GM18867 (cell line): ENCODE results near the gene HS6ST3.

Source experiments
- ATAC-seq: cut with Tn5 transposase; IDR thresholded peaks from one replicate; pipeline ENCODE4 v1.9.1; 2021; ENCODE audit warnings: mild to moderate bottlenecking, moderate library complexity; ENCODE audit not compliant: unreplicated experiment

HS6ST3 gene

GRCh38 chr13:96525715-96526114 lies 435.8 kb downstream of the HS6ST3 start:
- no peak for ATAC-seq

GRCh38 chr13:96527497-96527896 lies 437.6 kb downstream of the HS6ST3 start:
- no peak for ATAC-seq

GRCh38 chr13:96532804-96533203 lies 442.9 kb downstream of the HS6ST3 start:
- no peak for ATAC-seq

- ATAC-seq = no peak
These were observed 443.5 kb downstream of the HS6ST3 start for GRCh38 chr13:96533408-96533807.

GRCh38 chr13:96539791-96540190 lies 449.9 kb downstream of the HS6ST3 start:
- ATAC-seq = no peak

- no peak for ATAC-seq
These were observed 450.8 kb downstream of the HS6ST3 start for GRCh38 chr13:96540670-96541069.

- ATAC-seq = no peak
These were observed 453.1 kb downstream of the HS6ST3 start for GRCh38 chr13:96542986-96543385.

- no peak for ATAC-seq
These were observed 455.1 kb downstream of the HS6ST3 start for GRCh38 chr13:96544957-96545356.

GRCh38 chr13:96546463-96546862 lies 456.6 kb downstream of the HS6ST3 start:
- ATAC-seq = no peak

- ATAC-seq = no peak
These were observed 461.6 kb downstream of the HS6ST3 start for GRCh38 chr13:96551546-96551945.

GRCh38 chr13:96552559-96552958 lies 462.7 kb downstream of the HS6ST3 start:
- no peak for ATAC-seq

- no peak for ATAC-seq
These were observed 463.9 kb downstream of the HS6ST3 start for GRCh38 chr13:96553796-96554195.

- ATAC-seq = no peak
These were observed 483.7 kb downstream of the HS6ST3 start for GRCh38 chr13:96573563-96573962.

GRCh38 chr13:96575423-96576320 lies 485.8 kb downstream of the HS6ST3 start:
- ATAC-seq = no peak

- no peak for ATAC-seq
These were observed 491.8 kb downstream of the HS6ST3 start for GRCh38 chr13:96581741-96582140.

- no peak for ATAC-seq
These were observed 525.3 kb downstream of the HS6ST3 start for GRCh38 chr13:96615252-96615651.

GRCh38 chr13:96617528-96617927 lies 527.6 kb downstream of the HS6ST3 start:
- no peak for ATAC-seq

- ATAC-seq = no peak
These were observed 531.8 kb downstream of the HS6ST3 start for GRCh38 chr13:96621634-96622183.

- ATAC-seq = no peak
These were observed 539.4 kb downstream of the HS6ST3 start for GRCh38 chr13:96629331-96629730.

- no peak for ATAC-seq
These were observed 542.8 kb downstream of the HS6ST3 start for GRCh38 chr13:96632536-96633320.

GRCh38 chr13:96636001-96636709 lies 546.2 kb downstream of the HS6ST3 start:
- ATAC-seq = no peak
